OCI-LY3 (cell line): ENCODE data around the gene DNAJB14.

Experiments
- CTCF ChIP-seq: fragments of 200-600, 300-600 bp; sonication (generic); IDR thresholded peaks from 2 replicates; pipeline ENCODE4 v1.5.1; 2014; ENCODE audit warnings: antibody characterized with exemption, low read length, low read depth
- EZH2phosphoT487 ChIP-seq: fragments of 200-600 bp; shearing (Covaris generic); IDR thresholded peaks from 2 replicates; pipeline ENCODE4 v1.6.1; 2018; ENCODE audit warnings: antibody characterized with exemption, mixed run types, low read depth

- no peak for TF ChIP-seq CTCF
- no peak for TF ChIP-seq EZH2phosphoT487
Observed at GRCh38 chr4:99894161-99894997, 52.0 kb downstream of the DNAJB14 start, which contains the start of gene LAMTOR3.
